Activated T-cell treated with anti-CD3 and anti-CD28 coated beads for 4 hours (primary cell): ENCODE results near the gene KIF1B.
"Not testable (repeated sequence)": the region's sequence is repeated elsewhere in the genome, so short reads cannot be mapped to it uniquely, and the experiment has no call there.

Source experiments
- DNase-seq: peaks from one replicate; pipeline ENCODE4 v3.0.0-alpha.2; 2020

Gene KIF1B

GRCh38 chr1:10339815-10340214 is 129.4 kb downstream of the KIF1B start:
- DNase-seq: no peak

- no peak for DNase-seq
These were observed 130.7 kb downstream of the KIF1B start for GRCh38 chr1:10340930-10341590.

DNA sequence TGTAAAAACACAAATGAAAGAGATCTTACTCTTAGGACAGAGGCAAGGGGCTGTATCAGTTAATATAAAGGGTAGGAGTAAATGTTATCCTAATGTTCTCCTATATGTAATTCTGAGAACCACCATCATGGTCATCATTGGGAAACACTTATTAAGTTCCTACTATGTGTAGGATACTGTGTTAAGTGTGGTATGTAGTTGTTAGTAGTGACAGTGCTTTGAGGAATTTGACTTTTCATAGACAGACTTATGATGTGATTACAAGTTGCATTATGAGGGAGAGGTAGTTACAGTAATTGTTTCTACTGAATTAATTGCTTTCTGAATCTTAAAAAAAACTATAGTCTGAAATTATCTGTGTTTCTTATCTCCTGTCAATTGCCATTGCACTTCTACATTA is 136.7 kb downstream of the KIF1B start:
- no peak for DNase-seq

DNA sequence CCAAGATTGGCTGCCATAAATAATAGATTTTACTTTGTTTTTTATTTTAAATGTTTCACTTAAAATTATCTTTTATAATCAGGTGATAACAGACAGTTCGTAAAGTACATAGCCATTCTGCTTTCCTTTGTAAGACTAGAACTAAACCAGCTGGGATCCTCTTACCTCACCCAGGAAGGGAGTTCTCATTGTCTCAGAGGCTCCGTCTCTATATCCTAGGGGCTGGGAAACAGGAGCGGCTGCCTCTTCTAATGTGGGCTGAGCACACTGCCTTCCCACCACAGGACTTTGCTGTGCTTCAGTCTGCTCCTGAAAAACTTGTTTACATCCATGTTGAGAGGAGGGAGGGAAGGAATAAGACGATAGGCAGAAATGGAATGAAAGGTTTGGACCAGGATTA is 142.9 kb downstream of the KIF1B start:
- no peak for DNase-seq

- DNase-seq: no peak
These were observed 143.3 kb downstream of the KIF1B start for GRCh38 chr1:10353693-10354092.

DNA sequence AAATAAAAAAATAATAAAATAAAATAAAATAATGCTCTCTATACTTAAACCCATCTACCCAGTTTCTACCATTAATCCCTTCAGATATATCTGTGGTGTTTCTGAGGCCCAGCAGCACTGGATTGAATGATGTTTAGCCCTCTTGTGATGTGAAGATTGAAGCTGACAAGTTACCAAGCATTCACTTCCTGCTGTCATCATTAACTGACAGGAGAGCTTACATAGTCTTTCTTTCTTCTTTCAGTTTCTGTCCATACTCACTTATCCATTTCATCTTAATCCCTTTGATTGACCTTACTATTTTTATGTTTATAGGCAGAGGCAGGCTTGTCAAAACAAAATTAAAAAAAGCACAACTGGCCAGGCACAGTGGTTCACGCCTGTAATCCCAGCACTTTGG is 149.7 kb downstream of the KIF1B start:
- no peak for DNase-seq

DNA sequence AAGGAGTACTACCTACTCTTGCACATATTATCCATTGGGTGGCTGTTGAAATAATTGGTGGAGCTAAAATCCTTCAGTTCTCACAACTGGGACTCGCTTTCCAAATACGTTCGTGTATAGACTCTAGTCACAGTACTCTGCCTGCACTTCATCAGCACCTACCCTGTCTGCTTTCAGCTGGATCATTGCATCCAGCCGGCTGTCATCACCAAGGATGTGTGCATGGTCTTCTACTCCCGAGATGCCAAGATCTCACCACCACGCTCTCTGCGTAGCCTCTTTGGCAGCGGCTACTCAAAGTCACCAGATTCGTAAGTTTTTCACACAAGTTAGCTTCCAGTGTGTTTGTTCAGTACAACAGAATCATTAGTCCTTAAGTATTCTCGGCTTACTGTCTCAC is 151.1 kb downstream of the KIF1B start:
- DNase-seq: no peak

DNA sequence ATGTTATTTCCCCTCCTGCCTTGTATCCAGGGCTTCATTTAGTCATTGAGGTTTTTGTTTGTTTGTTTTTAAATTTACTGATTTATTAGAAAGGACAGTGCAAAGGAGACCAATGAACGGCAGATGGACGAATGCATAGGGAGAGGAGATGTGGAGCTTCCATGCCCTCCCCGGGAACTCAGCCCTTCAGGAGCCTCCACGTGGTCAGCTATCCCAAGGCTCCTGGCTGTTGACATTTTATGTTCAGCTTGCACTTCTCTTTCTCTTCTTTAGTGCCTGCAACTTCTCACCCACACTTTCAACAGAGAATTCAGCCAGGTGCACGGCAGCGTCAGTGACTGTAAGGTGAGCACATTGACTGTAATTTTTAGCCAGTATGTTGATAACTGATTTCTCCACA is 157.8 kb downstream of the KIF1B start:
- DNase-seq: no peak

DNA sequence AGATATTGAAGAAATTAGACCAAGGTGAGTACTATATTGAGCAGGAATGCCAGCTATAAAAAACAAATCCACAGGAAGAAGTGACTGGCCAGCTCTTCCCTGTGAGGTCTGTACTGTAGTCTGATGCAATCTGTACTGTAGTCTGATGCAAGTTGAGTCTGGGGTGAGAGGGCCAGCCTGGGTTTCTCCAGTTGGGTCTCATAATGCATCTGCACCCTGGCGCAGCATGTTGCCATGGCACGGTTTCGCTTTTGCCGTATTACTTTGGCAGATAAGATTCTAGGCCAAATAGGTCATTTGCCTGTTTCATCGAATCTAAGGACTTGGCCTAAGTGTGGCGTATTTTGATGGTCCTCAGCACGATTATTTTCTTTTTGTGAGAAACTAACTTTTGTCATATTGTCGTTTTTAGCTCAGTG is 164.1 kb downstream of the KIF1B start:
- DNase-seq: no peak

- DNase-seq: not testable (repeated sequence)
These were observed 167.1 kb downstream of the KIF1B start for GRCh38 chr1:10377365-10378029.

DNA sequence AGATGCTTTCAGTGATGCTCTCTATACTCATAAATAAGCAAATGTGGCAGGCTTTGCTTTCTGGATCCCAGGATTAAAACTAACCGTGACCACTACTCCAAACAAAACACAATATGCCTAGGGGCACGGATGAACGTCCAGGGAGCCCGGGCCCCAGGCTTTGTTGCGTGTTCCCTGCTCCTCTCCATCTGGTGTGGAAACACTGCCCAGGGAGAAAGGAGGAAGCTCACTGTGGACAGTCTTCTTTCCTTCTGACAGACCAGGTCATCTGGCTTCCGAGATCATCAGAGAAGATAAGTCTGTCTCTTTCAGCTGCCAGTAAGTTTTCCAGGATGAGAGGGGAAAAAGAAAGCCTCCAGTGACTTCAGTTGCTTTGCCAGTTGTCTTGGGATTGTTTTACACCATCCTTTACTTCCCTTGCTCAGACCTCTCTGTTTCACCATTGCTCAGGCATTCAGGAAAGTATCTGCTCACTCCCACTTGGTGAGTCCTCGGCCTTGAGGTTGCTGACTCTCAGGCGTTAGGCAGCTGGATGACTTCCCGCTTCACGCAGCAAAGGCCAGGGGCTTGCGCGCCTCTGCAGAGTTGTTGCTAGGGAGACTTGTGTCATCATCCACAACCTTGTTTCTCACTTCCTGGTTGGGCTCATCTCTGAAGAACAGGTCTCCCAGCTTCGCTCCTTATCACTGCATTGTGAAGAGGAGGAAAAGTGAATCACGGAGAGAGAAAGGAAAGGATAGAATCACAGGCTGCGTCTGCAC is 167.9 kb downstream of the KIF1B start:
- no peak for DNase-seq

GRCh38 chr1:10379101-10379620 is 168.8 kb downstream of the KIF1B start:
- no peak for DNase-seq

DNA sequence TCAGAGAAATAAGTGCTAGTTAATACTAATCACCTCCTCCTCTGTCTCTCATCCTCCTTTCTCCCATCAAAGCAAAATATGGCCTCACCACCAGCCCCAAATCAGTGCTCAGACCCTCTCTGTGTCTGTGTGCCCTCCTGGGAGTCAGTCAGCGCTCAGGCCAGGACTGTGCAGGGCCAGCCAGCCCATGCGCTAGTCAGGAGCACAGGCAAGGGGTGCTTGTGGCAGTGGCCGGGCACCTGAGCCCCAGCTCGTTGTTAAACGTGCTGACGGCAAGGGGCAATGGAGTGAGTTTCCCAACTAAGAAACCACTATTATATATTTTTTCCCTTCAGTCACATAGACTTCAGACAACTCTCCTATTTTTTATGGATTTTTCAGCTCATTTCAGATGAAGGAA is 169.3 kb downstream of the KIF1B start:
- no peak for DNase-seq

- DNase-seq: no peak
These were observed 170.4 kb downstream of the KIF1B start for GRCh38 chr1:10380594-10381275.

DNA sequence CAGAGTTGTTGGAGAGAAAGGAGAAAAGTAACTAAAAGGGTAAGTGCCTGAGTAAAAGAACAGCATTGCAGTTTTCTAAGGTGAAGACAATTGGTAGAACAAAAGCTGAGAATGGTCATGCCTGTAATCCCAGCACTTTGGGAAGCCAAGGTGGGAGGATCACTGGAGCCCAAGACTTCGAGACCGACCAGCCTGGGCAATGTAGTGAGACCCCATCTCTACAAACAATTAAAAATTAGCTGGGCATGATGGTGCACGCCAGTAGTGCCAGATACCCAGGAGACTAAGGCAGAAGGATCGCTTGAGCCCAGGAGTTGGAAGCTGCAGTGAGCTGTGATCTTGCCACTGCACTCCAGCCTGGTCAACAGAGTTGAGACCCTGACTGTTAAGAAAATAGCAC is 173.3 kb downstream of the KIF1B start:
- no peak for DNase-seq

DNA sequence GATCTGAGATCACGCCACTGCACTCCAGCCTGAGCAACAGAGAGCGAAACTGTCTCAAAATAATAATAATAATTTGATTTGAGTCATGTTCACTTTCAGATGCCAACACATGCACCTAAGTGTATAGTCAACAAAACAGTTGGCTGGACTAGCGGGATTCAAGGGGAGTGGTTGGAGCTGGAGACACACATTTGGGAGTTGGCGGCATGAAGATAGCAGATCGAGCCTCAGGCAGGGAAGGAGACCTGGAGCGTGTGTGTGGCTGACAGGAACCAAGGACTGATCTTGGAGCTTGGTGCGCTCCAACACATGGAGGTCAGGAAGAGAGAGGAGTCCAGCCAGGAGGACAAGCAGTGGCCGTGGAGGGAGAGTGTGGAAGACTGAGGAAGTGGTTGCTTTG is 173.8 kb downstream of the KIF1B start:
- no peak for DNase-seq

DNA sequence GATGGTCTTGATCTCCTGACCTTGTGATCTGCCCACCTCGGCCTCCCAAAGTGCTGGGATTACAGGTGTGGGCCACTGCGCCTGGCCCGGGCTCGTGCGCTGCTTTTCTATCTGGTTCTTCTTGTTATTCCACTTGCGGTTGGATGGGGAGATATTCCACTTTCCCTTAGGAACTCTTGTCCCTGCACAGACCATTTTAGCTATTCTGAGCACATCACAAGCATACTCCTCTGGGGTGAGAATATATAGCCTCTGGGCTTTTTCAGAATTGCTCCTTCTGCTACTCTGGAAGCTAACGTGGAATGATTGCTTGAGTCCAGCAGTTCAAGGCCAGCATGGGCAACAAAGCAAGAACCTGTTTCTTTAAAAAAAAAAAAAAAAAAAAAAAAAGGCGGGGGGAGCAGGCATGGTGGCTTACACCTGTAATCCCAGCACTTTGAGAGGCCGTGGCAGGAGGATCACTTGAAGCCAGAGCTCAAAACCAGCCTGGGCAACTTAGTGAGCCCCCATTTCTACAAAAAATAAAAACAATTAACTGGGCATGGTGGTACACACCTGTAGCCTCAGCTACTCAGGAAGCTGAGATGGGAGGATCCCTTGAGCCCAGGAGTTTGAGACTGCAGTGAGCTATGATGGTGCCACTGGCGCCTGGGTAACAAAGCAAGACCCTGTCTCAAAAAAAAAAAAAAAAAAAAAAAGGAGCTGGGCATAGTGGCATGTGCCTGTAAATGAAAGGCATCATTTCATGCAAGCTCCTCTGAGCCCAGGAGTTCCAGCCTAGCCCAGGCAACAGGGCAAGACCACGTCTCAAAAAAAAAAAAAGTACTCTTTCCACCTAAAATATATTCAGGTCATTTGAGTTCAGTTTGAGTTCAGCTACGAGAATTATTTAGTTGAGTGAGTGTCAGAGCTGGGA is 176.6 kb downstream of the KIF1B start:
- DNase-seq: no peak

DNA sequence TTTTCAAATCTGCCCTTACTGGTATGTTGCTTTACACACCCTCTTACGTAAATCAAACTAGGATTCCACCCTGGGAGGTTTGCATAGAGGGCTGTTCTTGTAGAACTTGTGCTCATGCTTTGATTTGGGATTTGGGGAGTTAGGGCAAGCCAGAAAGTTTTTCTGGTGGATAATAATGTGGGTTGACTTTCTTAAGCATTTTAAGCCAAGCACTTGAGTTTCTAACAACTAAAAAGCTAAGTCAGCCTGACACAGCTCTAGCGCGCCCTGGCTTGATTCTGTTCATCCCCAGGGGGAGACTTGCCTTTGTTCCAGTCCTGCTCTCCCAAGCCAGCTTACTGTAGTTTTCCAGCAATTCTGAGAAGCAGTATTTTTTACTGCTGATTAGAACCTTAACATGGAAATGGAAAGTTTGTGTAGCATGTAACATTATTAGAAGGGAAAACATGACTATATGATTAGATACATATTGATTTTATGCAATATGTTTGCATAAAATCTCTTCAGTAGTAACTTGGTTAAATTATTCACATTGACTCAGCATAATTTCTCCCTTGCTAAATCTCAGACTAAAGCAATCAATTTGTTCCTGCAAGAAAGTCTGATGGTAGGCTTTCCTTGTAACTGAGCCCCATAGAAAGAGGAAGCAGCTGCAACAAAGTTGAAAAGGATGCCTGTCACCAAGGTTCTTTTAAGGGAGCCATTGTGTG is 177.5 kb downstream of the KIF1B start:
- DNase-seq: no peak

GRCh38 chr1:10388387-10388715 is 178.0 kb downstream of the KIF1B start:
- DNase-seq: no peak

GRCh38 chr1:10389271-10389973 is 179.1 kb downstream of the KIF1B start:
- DNase-seq: no peak

DNA sequence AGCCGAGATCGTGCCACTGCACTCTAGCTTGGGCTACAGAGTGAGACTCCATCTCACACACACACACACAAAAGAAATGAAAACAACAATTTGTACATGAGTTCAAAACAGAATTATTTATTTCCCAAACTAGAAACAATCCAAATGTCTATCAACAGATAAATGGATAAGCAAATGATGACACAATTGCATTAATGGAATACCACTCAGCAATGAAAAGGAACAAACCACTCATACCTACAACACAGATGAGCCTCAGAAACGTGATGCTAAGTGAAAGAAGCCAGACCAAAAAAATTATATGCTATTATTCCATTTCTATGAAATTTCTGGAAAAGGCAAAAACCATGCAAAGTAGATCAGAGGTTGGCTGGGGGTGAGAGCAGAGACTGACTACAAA is 186.5 kb downstream of the KIF1B start:
- DNase-seq: no peak
